Measurements from ENCODE around the gene CTAG1B. TPM values are rescaled to one million over a fixed set of nuclear protein-coding genes. Genes with fewer than 3 reads are reported as not detected.

Gene CTAG1B
- total RNA-seq, 1 experiment from 2014 or later: not detected

- no peak overlapping the region for H3K27ac ChIP-seq (ENCODE audit: low read depth, low read length, poor library complexity, severe bottlenecking)
- no peak for TF ChIP-seq CTCF (conservative IDR thresholded peaks at IDR 0.05; ENCODE audit: low read depth, low read length)
- no peak for TF ChIP-seq EZH2 (IDR thresholded peaks at IDR 0.05; ENCODE audit: borderline replicate concordance, low read depth, low read length, poor library complexity, severe bottlenecking)
- no peaks in the 10 kb centered on the region for H3K9me3 ChIP-seq (ENCODE audit: low read depth, low read length, poor library complexity, severe bottlenecking)
- intact Hi-C loops (cut with micrococcal nuclease; ENCODE audit: unreplicated experiment): no loop called here
- POLR2A ChIA-PET (ENCODE audit: low non-redundant PET): no interaction called here
- H3K4me3 ChIP-seq (ENCODE audit: low read depth, low read length, poor library complexity, severe bottlenecking): no peak overlapping the region
- H3K4me1 ChIP-seq (ENCODE audit: insufficient read depth, low read length, poor library complexity, severe bottlenecking): peaks cover 7% of the 10 kb centered on the region
- CTCF ChIA-PET: no interaction called here
- no TSS peak for BruUV-seq (replicated peaks)
- no peaks in the 10 kb centered on the region for H3K36me3 ChIP-seq (ENCODE audit: insufficient read depth, low read length, poor library complexity, severe bottlenecking)
- no peak for DNase-seq (ENCODE audit: low spot score)
- no peaks in the 10 kb centered on the region for H3K27me3 ChIP-seq (replicated peaks; ENCODE audit: insufficient read depth, low read depth, low read length, poor library complexity)
These were observed 18.2 kb downstream of the CTAG1B start for GRCh38 chrX:154600759-154601374.

GRCh38 chrX:154599531-154599930 lies 19.6 kb downstream of the CTAG1B start:
- DNase-seq (ENCODE audit: low spot score): no peak
- ChIA-PET POLR2A (ENCODE audit: low non-redundant PET) (no interaction called here), CTCF (no interaction called here)

GRCh38 chrX:154598656-154599055 lies 20.4 kb downstream of the CTAG1B start:
- Histone ChIP-seq H3K36me3 (ENCODE audit: insufficient read depth, low read length, poor library complexity, severe bottlenecking) (no peaks in the 10 kb centered on the region), H3K4me3 (ENCODE audit: low read depth, low read length, poor library complexity, severe bottlenecking) (no peak overlapping the region), H3K4me1 (ENCODE audit: insufficient read depth, low read length, poor library complexity, severe bottlenecking) (peaks cover 8% of the 10 kb centered on the region), H3K27ac (ENCODE audit: low read depth, low read length, poor library complexity, severe bottlenecking) (no peak overlapping the region), H3K27me3 (replicated peaks; ENCODE audit: insufficient read depth, low read depth, low read length, poor library complexity) (no peaks in the 10 kb centered on the region), H3K9me3 (ENCODE audit: low read depth, low read length, poor library complexity, severe bottlenecking) (no peaks in the 10 kb centered on the region)
- POLR2A ChIA-PET (ENCODE audit: low non-redundant PET): no interaction called here
- intact Hi-C loops (cut with micrococcal nuclease; ENCODE audit: unreplicated experiment): no loop called here
- no TSS peak for BruUV-seq (replicated peaks)
- TF ChIP-seq EZH2 (IDR thresholded peaks at IDR 0.05; ENCODE audit: borderline replicate concordance, low read depth, low read length, poor library complexity, severe bottlenecking) (no peak), CTCF (conservative IDR thresholded peaks at IDR 0.05; ENCODE audit: low read depth, low read length) (no peak)
- no peak for DNase-seq (ENCODE audit: low spot score)
- CTCF ChIA-PET: no interaction called here

More at GRCh38 chrX:154599531-154599930, 19.6 kb downstream of the CTAG1B start:
- Histone ChIP-seq H3K4me1 (ENCODE audit: insufficient read depth, low read length, poor library complexity, severe bottlenecking) (peaks cover 8% of the 10 kb centered on the region), H3K27ac (ENCODE audit: low read depth, low read length, poor library complexity, severe bottlenecking) (no peak overlapping the region), H3K9me3 (ENCODE audit: low read depth, low read length, poor library complexity, severe bottlenecking) (no peaks in the 10 kb centered on the region), H3K27me3 (replicated peaks; ENCODE audit: insufficient read depth, low read depth, low read length, poor library complexity) (no peaks in the 10 kb centered on the region), H3K36me3 (ENCODE audit: insufficient read depth, low read length, poor library complexity, severe bottlenecking) (no peaks in the 10 kb centered on the region), H3K4me3 (ENCODE audit: low read depth, low read length, poor library complexity, severe bottlenecking) (no peak overlapping the region)
- intact Hi-C loops (cut with micrococcal nuclease; ENCODE audit: unreplicated experiment): no loop called here
- BruUV-seq (replicated peaks): no TSS peak
- TF ChIP-seq EZH2 (IDR thresholded peaks at IDR 0.05; ENCODE audit: borderline replicate concordance, low read depth, low read length, poor library complexity, severe bottlenecking) (no peak), CTCF (conservative IDR thresholded peaks at IDR 0.05; ENCODE audit: low read depth, low read length) (no peak)

Data from A673 (cell line).